Keratinocyte (primary cell): Measurements from ENCODE around the gene RIC3. TPM values are rescaled to one million over a fixed set of nuclear protein-coding genes. Genes with fewer than 3 reads are reported as not detected.

Experiments used
- DNase-seq: peaks from one replicate; pipeline ENCODE4 v3.0.0-alpha.2; 2011; ENCODE audit warnings: low read depth, missing footprints, low spot score
- FAIRE-seq: peaks from 2 replicates; lab custom pipeline; 2011; peaks lifted over from hg19 to GRCh38; lab: Jason Lieb, UNC
- H2AFZ ChIP-seq: 2 replicates; pipeline ENCODE4 v1.6.0; 2012; ENCODE audit warnings: low read length, control low read depth, inconsistent platforms; ENCODE audit not compliant: control insufficient read depth
- H3K27ac ChIP-seq: 2 replicates; pipeline ENCODE4 v1.5.1; 2011; ENCODE audit warnings: low read length; ENCODE audit not compliant: control insufficient read depth, insufficient read depth
- H3K27me3 ChIP-seq: 3 replicates; pipeline ENCODE4 v1.6.0; 2011; ENCODE audit warnings: low read length; ENCODE audit not compliant: control insufficient read depth, insufficient read depth; ENCODE audit errors: extremely low read depth
- H3K36me3 ChIP-seq, 2 experiments: 2 replicates in 1 of 2; 3 replicates in 1 of 2; pipeline ENCODE4 v1.5.1; 2011; ENCODE audit warnings: low read length in 2 of 2, mild to moderate bottlenecking in 1 of 2; ENCODE audit not compliant: control insufficient read depth in 2 of 2, insufficient read depth in 2 of 2; ENCODE audit errors: extremely low read depth in 1 of 2
- H3K4me1 ChIP-seq: 3 replicates; pipeline ENCODE4 v1.5.1; 2011; ENCODE audit warnings: low read length; ENCODE audit not compliant: control insufficient read depth, insufficient read depth; ENCODE audit errors: extremely low read depth
- H3K4me2 ChIP-seq: 3 replicates; pipeline ENCODE4 v1.6.0; 2011; ENCODE audit warnings: low read depth, low read length; ENCODE audit not compliant: control insufficient read depth, insufficient read depth; ENCODE audit errors: extremely low read depth
- H3K4me3 ChIP-seq, 3 experiments: fragments of 200-600 bp in 1 of 3; sonication (generic) in 1 of 3; 2 replicates in 2 of 3; 3 replicates in 1 of 3; pipeline ENCODE4 v1.5.1; 2011 to 2016; ENCODE audit warnings: low read length in 3 of 3, mild to moderate bottlenecking in 3 of 3, control low read depth in 2 of 3, inconsistent platforms in 1 of 3, low read depth in 1 of 3, mixed read lengths in 1 of 3, mixed run types in 1 of 3, moderate library complexity in 1 of 3; ENCODE audit not compliant: control insufficient read depth in 2 of 3, insufficient read depth in 2 of 3; ENCODE audit errors: extremely low read depth in 1 of 3
- H3K79me2 ChIP-seq: 2 replicates; pipeline ENCODE4 v1.6.0; 2012; ENCODE audit warnings: low read length; ENCODE audit not compliant: control insufficient read depth, insufficient read depth
- H3K9ac ChIP-seq: 3 replicates; pipeline ENCODE4 v1.6.0; 2011; ENCODE audit warnings: low read length; ENCODE audit not compliant: control insufficient read depth, insufficient read depth; ENCODE audit errors: extremely low read depth
- H3K9me1 ChIP-seq: 3 replicates; pipeline ENCODE4 v1.6.0; 2011; ENCODE audit warnings: low read length; ENCODE audit not compliant: control insufficient read depth, insufficient read depth; ENCODE audit errors: extremely low read depth
- H3K9me3 ChIP-seq: 2 replicates; pipeline ENCODE4 v1.5.1; 2012; ENCODE audit warnings: low read depth, low read length; ENCODE audit not compliant: control insufficient read depth
- H4K20me1 ChIP-seq: 3 replicates; pipeline ENCODE4 v1.6.0; 2011; ENCODE audit warnings: low read length; ENCODE audit not compliant: control insufficient read depth, insufficient read depth; ENCODE audit errors: extremely low read depth
- EZH2 ChIP-seq: IDR thresholded peaks from one replicate; pipeline ENCODE4 v1.6.1; 2012; ENCODE audit warnings: inconsistent platforms, mild to moderate bottlenecking, low read length, moderate library complexity
- dilution Hi-C: fragments of 300-500 bp; cut with MboI; formaldehyde crosslinking; loops from one replicate; pipeline ENCODE4 v1.7.0; 2020; ENCODE audit warnings: low sequenced_read_pairs; ENCODE audit not compliant: extremely low pct_ligation_motif_present
- polyA plus RNA-seq, 5 experiments: library from polyadenylated mRNA; depleted of rRNA in 3 of 5; stranded (reverse) in 3 of 5; stranded (forward) in 1 of 5; unstranded in 1 of 5; fragments of >200 nt; gene quantifications; 1 replicate in 1 of 5; 2 replicates in 3 of 5; 3 replicates in 1 of 5; pipeline versions ENCODE4 v1.2.1 to v1.2.3, GENCODE V29; 2011 to 2012; ENCODE audit warnings: missing spikeins in 2 of 5, low read depth in 1 of 5, low replicate concordance in 1 of 5
- TF ChIP-seq, protein P1 (sequence below), 3 experiments: IDR thresholded peaks in 1 of 3; conservative IDR thresholded peaks in 1 of 3; optimal IDR thresholded peaks in 1 of 3; 2 replicates in 2 of 3; 3 replicates in 1 of 3; pipeline versions ENCODE3 to v1.5.1; 2011; ENCODE audit warnings: low read length in 3 of 3, mild to moderate bottlenecking in 3 of 3, moderate library complexity in 2 of 3, control low read depth in 1 of 3, inconsistent platforms in 1 of 3; ENCODE audit not compliant: insufficient read depth in 2 of 3; ENCODE audit errors: extremely low read depth in 1 of 3

The RIC3 gene
- polyA plus RNA-seq, 1 donor (not counting 4 experiments of a cell fraction or from before 2014, with no cell fraction given), result 2.5 TPM

DNA sequence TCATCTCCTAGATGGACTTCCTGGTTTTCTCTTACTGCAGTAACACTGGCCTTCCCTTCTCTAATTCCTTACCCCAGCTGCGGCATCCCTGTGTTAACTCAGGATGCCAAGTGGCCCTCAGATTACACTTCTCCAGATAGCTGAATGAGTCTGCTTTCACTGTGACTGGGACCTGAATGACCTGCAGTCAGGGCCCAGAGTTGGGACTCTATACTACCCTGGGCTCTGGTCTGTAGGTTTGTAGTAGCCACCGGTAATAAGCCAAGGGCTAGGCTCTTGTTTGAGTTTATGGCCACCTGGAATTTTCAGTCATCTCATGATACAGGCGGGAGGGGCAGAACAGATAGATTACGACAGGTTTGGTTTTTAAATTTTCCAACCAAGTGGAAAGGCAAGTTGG lies 63.7 kb downstream of the RIC3 start:
- Histone ChIP-seq H2AFZ (no peak overlapping the region), H3K9me1 (no peaks in the 10 kb centered on the region), H3K36me3 (no peaks in the 10 kb centered on the region), H4K20me1 (no peaks in the 10 kb centered on the region), H3K4me1 (peaks cover 4% of the 10 kb centered on the region), H3K27me3 (no peaks in the 10 kb centered on the region), H3K9me3 (no peaks in the 10 kb centered on the region), H3K4me3 (no peak overlapping the region), H3K9ac (no peak overlapping the region), H3K27ac (no peak overlapping the region), H3K79me2 (no peaks in the 10 kb centered on the region), H3K4me2 (no peak overlapping the region)
- DNase-seq, result no peak
- dilution Hi-C loops, result no loop called here
- no peak for FAIRE-seq
- no peak for TF ChIP-seq EZH2
- TF ChIP-seq, protein P1, sequence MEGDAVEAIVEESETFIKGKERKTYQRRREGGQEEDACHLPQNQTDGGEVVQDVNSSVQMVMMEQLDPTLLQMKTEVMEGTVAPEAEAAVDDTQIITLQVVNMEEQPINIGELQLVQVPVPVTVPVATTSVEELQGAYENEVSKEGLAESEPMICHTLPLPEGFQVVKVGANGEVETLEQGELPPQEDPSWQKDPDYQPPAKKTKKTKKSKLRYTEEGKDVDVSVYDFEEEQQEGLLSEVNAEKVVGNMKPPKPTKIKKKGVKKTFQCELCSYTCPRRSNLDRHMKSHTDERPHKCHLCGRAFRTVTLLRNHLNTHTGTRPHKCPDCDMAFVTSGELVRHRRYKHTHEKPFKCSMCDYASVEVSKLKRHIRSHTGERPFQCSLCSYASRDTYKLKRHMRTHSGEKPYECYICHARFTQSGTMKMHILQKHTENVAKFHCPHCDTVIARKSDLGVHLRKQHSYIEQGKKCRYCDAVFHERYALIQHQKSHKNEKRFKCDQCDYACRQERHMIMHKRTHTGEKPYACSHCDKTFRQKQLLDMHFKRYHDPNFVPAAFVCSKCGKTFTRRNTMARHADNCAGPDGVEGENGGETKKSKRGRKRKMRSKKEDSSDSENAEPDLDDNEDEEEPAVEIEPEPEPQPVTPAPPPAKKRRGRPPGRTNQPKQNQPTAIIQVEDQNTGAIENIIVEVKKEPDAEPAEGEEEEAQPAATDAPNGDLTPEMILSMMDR (optimal IDR thresholded peaks at IDR 0.05 in 1 of 3, IDR thresholded peaks at IDR 0.05 in 1 of 3, conservative IDR thresholded peaks at IDR 0.05 in 1 of 3; ENCODE audit: extremely low read depth in 1 of 3, insufficient read depth in 2 of 3, low read length in 3 of 3), result no peak

DNA sequence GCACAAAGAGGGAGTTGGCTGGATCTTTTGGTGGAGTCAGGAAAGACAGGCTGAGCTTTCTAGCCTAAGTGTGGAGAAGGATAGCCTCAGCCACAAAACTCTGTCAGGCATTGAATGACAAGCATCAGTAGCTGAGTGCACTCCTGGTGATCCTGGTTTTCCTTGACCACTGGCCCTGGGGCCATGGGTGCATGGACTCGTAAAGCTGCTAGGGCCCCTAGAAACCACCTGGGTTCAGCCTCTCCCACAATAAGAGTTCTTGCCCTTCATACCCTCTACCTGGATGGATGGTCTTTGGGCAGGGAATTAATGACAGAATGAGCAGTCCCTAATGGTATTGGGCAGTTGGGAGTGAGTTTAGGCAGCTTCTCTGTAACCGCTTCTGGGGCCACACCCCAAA lies 64.9 kb downstream of the RIC3 start:
- no peaks in the 10 kb centered on the region for H3K36me3 ChIP-seq
- no peak for FAIRE-seq

More for the DNA sequence above, 64.9 kb downstream of the RIC3 start:
- no peak overlapping the region for H3K4me2 ChIP-seq
- no peaks in the 10 kb centered on the region for H3K27me3 ChIP-seq
- H2AFZ ChIP-seq, result no peak overlapping the region
- H3K27ac ChIP-seq, result no peak overlapping the region
- DNase-seq, result no peak
- H3K79me2 ChIP-seq, result no peaks in the 10 kb centered on the region
- H3K9me1 ChIP-seq, result no peaks in the 10 kb centered on the region
- H3K9ac ChIP-seq, result no peak overlapping the region
- H4K20me1 ChIP-seq, result no peaks in the 10 kb centered on the region
- TF ChIP-seq, protein P1 (optimal IDR thresholded peaks at IDR 0.05 in 1 of 3, IDR thresholded peaks at IDR 0.05 in 1 of 3, conservative IDR thresholded peaks at IDR 0.05 in 1 of 3; ENCODE audit: extremely low read depth in 1 of 3, insufficient read depth in 2 of 3, low read length in 3 of 3), result no peak
- no peak for TF ChIP-seq EZH2
- peaks cover 4% of the 10 kb centered on the region for H3K4me1 ChIP-seq
- dilution Hi-C loops, result no loop called here
- no peak overlapping the region for H3K4me3 ChIP-seq
- H3K9me3 ChIP-seq, result no peaks in the 10 kb centered on the region
